NCI-H446 treated with DMSO at 0.1 percent for 48 hours (cell line): ENCODE data around the gene CNTNAP4.

Experiments
- DNase-seq: peaks from one replicate; lab custom pipeline; 2025; lab: John Stamatoyannopoulos, UW

Gene CNTNAP4

DNA sequence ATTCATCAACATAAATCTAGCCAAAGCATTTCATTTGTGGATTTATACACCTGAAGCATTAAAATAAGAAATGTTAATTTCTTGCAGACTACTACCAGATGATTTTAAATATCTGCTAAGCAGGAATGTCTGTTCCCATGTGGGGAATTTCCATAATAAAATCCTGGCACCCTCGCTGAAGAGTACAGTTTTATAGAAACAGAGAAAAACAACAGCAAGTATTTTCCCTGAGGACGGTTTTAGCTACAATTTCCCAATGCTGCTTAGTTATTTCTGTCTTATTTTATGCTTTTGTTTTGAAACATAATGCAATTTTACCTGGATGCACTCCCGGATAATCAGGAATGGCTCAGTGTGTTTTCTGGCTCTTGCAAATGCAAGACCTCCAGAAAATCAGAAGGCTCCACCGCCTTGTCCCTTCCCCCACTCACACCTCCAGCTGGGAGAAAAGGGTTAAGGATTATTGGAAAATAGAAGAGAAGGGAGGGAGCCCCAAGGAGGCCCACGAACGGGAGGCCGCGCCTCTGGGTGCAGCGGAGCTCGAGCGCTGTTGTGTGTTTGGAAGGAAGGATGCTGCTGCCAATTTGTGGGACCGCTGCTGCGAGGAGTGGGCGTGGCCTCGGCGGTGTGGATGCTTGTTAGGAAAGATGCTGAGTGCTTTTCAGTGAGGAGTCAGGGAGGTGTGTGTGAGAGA lies at the start of gene CNTNAP4:
Gene CNTNAP4, plus strand, starts transcription at position 657 of the 694 bp plus-strand sequence. CDS start 262 bp downstream, outside the sequence.
- no peak for DNase-seq

DNA sequence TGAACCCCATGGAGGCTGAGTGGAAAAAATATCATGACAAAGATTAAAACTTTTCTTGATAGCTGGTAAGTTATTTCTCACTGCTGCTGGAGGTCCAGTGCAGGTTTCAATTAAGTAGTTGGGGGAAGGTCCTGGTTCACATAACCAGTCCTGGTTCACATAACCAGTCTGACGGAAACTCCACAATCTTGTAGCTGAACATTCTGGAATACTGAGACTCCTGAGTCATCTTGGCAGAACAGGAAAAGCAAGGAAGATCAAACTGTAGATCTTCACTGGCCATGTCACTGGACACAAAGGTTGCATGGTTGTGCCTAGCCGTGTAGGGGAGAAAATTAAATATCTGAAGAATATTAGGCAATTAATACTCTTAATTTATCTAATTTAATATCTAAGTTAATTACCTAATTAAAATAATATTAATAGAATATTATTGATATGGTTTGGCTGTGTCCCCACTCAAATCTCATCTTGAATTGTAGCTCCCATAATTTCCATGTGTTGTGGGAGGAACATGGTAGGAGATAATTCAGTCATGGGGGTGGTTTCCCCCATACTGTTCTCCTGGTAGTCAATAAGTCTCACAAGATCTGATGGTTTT lies 48.6 kb upstream of the CNTNAP4 start:
- no peak for DNase-seq

DNA sequence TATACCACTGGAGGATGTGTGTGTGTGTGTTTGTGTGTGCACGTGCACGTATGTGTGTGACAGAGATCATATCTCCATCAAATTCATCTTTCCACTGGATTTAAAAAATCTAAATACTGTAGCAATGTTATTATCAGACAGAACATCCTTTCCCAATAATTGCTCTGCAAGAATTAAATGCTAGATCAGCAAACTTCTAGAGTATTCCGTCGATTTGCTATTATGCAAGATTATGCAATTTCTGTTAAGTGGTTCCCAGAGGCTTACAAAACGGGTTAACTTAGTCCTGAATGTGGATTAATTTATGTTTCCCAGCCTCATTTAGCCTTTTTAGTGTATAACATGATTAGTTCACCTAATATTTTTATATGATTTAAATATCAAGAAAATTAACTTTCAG lies 44.5 kb upstream of the CNTNAP4 start:
- DNase-seq = no peak

DNA sequence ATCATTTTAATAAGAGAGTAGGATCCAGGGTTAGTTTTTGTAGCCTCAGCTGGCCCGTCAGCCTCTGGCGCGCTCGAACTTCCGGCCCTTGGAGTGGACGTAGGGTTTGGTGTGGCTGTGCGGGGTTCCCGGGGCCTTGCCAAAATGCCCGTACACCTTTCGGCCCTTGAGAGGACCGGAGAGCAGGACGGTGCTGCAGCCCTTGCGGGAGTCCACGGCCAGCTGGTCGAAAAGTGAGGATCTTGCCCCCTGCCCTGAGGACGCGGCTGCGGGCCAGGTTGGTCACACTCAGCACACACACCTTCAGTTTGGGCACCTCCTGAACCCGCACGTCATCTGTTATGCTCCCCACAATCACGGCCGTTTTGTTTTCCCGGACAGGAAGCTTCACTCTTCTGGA lies 42.2 kb upstream of the CNTNAP4 start:
- no peak for DNase-seq

DNA sequence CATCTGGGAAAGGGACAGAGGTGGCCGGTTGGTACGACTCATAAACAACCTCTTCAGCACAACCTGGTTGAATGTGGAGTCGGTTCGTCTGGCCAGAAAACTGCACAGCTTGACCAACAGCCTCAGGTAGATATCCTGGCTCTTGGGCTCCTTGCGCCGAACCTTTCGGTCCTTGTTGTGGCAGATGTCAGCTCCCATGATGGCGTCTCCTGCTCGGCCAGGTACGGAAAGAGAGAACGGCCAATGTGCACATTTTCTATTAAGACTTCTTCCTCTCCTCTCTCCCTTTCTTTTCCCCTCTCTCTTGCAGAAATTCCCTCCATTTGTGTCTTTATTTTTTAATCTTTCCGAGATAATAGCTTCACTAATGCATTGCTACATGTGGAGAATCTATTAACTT lies 41.8 kb upstream of the CNTNAP4 start:
- no peak for DNase-seq

DNA sequence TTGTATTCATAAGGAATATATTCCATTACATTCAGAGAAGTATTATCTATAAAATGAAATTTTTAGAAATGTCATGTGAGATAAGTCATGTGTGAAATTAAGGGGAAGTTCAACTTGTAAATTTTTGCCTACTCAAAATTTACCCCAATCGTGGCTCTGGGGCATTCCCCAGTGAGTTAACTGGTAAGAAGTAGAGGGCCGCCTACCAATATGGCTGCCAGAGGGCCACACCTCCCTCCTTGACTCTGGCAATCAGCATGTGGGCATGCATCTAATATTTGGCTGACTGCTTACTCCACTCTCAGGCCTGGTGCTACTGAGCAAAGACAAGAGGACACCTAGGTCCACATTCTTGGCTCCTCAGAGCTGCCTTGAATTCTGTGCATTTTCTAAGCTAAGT lies 39.7 kb upstream of the CNTNAP4 start:
- DNase-seq = no peak

DNA sequence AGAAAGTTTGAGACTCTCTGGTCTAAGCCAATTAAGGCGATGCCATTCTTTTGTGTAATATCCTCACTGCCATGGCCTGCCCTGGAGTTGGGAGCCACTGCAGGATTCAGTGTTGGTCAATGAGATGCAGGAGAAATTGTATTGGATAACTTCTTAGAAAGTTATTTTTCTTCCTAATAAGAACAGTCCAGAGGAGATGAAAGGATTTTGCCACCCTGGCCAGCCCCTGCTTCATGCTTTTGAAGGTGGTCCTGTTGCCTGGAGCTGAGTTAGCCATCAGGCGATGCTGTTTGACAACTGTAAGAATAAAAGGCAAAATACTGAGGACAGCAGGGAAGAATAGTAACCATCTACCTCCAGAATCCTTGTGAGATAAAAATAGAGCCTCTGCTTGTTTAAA lies 35.4 kb upstream of the CNTNAP4 start:
- DNase-seq = no peak

DNA sequence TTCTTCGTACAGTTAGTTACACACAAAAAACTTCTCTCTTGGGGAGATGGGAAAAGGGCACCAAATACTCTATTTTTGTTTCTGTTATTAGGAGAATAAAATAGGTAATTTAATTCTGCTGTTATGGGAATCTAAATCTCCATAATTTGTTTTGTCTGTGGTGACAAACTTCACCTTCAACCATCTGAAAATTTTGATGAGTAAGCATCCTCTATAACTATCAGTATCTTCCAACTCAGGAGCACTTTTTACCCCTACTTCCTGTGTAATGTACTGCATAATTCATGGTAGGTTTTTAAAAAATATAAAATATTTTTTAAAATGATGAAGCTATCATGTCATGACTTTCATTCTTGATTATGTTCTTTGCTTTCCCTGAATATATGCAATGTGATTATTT lies 33.6 kb upstream of the CNTNAP4 start:
- no peak for DNase-seq

DNA sequence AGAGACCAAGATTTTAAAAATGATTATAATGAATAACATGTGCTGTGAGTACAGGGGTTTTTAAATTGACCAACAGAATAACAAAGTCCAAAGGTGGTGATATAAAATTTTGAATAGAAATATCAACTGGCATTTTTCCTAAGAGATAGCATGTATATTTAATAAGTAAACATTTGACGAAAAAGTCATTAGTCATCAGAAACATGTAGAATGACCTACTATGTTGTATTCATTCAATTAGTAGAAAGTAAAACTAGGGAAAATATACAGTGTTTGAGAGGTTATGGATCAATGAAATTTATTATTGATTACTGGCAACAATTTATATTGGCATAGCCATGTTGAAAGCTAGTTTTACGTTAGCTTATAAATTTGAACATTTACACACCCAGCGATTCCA lies 30.6 kb upstream of the CNTNAP4 start:
- DNase-seq = no peak

DNA sequence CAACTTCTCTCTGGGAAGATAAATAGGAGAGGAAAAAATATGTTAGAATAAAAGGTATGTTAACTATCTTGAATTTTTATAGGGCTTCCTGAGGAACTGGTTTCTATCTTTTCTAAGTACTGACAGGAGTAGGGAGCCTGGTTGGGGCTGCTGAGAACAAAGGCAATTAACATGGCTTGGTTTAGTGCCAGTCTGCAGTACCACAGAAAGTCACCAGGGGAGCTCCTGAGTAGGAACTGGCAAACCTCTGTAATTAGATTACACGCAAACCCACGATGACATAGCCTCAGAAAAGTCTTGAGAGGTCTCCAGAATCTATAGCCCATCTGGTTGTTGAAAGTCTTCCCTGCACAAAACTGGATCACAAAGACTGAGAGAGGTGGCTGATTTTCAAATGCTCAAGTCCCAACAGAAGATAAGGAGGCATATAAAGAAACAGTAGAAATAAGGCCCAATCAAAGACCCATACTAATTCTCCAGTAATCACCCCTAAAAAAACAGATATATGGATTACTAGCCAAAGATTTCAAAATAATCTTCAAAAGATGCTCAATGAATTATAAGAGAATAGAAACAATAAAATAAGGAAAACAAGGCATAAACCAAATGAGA lies 11.7 kb upstream of the CNTNAP4 start:
- DNase-seq = no peak

DNA sequence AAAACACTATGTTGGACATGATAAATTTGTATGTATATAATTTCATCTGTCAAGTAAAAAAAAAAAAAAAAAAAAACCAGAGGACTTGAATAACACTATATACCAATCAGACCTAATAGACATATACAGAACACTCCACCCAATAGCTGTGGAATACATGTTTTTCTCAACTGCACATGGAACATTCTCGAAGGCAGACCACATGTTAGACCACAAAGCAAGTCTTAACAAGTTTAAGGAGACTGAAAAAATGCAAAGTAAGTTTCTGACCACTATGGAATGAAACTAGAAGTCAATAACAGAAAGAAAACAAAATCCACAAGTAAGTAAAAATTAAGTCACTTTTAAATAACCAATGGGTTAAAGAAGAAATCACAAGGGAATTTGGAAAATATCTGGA lies 8.4 kb upstream of the CNTNAP4 start:
- no peak for DNase-seq

DNA sequence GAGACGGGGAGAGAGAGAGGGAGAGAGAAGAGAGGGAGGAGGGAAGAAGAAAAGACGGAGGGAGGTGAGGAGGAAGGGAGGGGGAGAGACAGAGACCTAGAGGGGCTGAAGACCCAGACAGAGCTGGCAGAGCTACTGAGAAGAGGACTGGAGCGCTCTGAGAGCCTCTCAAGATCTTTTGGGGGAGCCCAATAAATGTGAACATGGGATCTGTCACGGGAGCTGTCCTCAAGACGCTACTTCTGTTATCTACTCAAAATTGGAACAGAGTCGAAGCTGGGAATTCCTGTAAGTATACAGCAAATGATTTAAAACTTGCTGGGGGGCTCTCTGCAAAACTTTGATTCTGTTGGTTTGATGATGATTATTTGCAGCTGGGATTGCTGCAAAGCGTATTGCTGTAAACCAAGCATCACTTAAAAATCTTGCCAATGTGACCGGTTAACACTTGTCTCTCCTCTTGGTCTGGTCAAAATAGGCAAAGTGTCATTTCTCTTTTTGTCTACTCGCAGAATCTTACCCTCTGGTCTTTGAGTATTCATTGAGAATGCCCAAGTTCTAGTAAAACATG lies 344 bp downstream of the CNTNAP4 start:
- DNase-seq = no peak

DNA sequence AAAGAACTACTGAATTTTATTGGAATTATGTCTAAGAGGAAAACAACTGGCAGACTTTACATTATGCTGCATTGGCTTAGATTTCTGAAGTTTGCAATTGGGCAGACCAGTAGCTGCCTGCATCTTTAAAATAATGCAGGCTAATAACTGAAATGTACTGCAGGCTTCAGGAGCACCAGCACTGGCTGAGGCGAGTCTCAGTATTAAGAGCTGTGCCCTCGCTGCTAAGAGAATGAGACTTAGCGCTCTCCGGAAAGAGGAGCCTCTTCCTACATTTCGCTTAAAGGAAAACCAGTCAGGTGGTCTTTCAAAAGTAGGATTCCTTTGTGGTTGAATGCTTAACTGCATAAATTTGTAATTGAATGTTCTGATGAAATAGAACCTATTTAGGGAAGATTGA lies 885 bp downstream of the CNTNAP4 start:
- no peak for DNase-seq

DNA sequence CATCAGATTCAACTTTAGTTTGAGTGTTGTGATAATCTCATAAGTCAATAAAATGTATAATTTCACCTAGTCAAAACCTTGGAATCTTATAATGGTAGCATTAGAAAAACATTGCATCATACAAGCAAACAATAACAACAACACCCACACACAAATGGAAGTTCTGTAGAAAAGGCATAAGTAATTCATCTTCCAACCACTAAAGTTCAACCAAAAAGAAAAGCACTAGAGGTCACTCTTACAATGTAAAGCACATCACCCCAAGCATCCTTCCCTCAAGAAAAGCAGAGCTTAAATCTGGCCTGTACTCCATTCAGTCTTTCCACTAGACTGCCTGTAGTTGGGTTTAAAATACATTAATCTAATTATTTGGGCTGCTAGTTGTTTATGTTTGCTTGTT lies 1.8 kb downstream of the CNTNAP4 start:
- no peak for DNase-seq

DNA sequence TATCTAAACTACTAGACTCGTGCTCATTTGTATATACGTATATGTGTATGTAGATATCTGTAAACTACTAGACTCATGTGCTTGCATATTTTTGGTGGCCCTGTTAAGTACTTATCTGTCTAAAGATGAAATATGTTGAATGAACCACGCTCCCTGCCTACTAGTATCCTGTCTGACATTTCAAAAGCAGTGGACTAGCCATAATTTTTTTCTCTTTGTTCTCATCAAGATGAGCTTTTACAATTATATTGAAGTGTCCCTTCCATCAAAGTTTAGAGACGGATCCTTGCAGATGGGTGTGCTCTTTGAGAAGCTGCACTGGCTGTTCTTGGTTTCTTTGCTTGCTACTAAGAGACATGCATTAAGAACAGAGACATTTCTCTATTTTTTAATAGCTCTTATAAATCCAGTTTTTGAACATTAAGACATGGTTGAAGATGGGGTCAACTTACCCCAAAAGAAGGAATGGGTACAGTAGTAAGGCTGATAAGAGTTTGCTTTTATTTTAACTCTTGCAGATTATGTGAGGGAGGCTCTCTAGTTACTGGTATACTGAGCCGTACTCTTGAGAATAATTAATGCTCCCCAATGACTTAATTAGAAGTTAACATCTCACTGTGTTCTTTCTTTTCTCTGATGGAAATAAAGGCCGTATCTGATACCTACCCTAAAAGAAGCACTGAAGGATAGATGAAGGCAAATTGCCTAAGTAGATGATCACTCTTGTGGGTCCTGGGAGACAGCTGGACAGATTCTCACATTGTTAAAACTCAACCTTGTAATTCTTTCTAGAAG lies 3.4 kb downstream of the CNTNAP4 start:
- DNase-seq = no peak

DNA sequence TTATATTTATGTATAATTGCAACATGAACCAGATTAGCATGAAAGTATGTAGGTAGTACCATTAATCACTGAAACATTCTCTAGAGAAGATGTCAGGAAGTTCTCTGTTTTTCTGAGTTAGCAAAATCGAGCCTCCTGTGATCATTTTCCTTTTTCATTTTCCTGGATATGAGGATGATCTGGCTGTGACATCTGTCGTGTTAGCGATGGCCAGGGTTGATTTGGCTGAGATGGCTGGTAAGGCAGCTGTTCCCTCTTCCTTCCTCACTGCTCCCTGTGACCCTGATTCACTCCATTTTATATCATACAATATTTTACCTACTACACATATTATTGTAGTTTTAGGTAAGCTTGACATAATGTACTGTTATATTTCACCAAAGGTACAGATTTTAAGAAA lies 10.3 kb downstream of the CNTNAP4 start:
- no peak for DNase-seq

DNA sequence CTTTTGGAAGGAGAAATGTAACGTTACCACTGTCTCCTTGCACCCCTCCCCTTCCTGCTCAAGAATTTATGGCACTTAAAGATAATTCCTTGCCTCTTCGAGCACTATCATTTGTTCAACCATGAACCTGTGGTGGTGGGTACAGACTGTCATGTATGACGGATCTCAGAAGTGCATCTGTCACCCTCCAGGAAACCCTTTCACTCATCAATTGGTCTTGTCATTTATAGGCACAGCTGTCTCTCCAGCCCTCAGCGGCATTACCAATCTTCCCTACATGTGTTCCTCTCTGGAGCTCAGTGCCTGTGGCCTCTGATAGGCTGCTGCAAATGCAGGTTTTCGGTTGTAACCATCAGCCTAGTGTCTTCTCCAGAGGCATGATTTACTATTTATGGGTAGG lies 15.0 kb downstream of the CNTNAP4 start:
- no peak for DNase-seq

DNA sequence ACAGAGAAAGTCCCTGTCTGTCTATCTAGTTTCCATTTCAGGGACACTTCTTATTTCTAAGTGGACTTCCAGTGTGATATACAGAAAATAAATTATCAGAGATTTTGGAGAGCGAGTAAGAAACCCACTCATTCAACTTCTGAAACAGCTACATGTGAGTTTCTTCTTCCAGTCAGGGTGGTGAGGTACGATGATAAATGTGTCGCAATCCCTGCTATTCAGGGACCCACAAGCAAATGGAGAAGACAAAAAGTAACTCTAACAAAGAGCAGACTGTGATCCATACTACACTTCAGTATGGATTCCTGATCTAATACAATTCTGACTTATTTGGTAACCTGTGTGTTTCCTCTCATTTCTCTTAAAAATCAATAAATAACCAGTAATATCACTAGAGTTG lies 16.8 kb downstream of the CNTNAP4 start:
- no peak for DNase-seq

DNA sequence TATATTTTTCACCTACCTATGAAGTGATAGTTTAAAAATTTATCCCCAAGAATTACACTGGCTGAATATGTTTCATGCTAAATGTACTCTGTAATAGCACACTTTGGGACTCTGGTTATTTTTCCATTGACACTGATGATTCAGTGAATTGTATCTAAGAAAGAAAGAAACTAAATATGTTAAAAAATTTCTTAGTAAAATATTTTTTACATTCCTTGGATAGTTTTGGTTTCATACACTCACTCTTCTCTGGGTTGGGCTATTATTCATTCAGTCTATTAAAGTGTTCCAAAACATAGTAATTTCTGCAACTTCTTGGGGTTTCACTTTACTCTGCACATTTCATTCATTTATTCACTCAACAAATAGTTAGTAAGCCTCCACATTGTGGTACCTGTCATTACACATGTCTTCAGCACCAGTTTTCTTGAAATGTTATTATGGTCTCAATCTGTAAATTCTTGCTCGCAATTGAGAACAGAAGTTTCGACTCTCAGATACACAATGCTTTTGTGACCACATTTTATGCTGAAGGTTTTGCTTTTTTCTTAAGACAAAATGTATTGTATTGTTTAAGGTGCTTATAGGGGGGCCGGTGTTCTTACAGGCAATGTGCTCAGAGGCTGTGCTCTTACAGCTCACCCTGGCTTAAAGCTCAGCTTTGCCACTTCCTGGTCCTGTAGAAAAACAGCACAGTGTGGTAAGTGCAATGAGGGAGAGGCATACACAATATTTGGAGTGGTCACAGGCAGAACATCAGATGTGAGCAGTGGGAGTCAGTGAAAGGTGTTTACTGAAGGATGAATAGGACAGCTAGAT lies 17.4 kb downstream of the CNTNAP4 start:
- no peak for DNase-seq

DNA sequence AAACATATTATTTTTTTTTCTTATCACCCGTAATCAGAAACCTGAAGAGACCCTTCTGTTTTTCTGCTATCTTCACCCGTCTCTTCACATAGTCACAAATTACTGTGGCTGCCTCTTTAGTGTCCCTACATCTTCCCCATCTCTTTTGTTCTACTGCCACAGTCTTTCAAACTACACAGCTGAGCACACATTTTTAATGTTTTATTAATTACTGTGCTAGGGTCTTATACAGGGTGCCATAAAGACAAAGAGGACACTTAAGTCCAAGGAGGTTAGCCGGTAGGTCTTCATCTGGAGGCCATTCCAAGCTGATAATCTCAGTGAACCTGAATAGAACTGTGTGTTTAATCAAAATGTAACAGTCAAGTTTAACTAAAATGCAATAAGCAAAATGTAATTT lies 20.7 kb downstream of the CNTNAP4 start:
- no peak for DNase-seq

DNA sequence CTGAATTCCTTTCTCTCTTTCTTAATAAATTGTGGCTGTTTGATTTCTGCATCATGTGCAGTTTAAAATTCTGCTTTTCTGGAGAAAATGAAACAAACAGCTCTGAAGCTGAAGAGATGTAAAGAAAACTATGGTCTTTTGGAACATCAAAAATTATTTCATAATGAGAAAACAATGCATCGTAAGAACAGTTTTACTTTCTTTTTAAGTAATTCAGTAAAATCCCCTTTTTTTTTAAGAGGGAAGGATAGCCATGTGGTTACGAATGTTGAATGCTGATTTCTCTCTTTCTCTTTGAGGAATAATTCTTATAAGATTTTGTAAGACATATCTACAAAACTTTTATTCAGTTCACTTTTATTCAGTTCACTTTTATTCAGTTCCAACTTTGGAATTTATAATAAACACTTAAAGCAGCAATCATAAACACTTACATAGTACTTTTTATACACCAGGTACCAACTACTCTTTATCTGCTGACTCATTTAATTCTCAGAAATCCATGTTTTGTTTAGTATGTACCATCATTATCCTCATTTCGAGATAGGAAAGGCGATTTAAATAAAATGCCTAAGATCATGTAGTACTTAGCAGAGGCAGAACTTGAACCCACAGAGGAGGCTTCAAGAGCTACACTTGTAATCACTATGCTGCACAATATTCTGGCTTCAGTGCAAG lies 26.6 kb downstream of the CNTNAP4 start:
- DNase-seq = no peak
